Tibial artery (tissue), 4 donors: ENCODE measurements around the gene CHMP5.

Experiments
- DNase-seq, 2 donors: peaks; one replicate each; pipeline ENCODE4 v3.0.0-alpha.2; 2019
- H3K27ac ChIP-seq, 2 donors: fragments of 200-600 bp; sonication (generic) in 1 of 2; 1 replicate in 1 of 2; 2 replicates in 1 of 2; pipeline ENCODE4 v1.5.1; 2018 to 2019; ENCODE audit warnings: mild to moderate bottlenecking in 1 of 2
- H3K27me3 ChIP-seq, 2 donors: fragments of 200-600 bp; sonication (generic) in 1 of 2; one replicate each; pipeline versions ENCODE4 v1.5.1 to v1.6.0; 2016 to 2019
- H3K36me3 ChIP-seq, 3 donors: fragments of 200-600 bp; sonication (generic) in 2 of 3; one replicate each; pipeline ENCODE4 v1.5.1; 2016 to 2019; ENCODE audit warnings: mild to moderate bottlenecking in 2 of 3
- H3K4me1 ChIP-seq, 4 donors: fragments of 200-600 bp; sonication (generic) in 2 of 4; 1 replicate in 3 of 4; 2 replicates in 1 of 4; pipeline ENCODE4 v1.5.1; 2016 to 2019
- H3K4me3 ChIP-seq, 2 donors: fragments of 200-600 bp; sonication (generic) in 1 of 2; 1 replicate in 1 of 2; 2 replicates in 1 of 2; pipeline ENCODE4 v1.5.1; 2018 to 2019; ENCODE audit warnings: mild to moderate bottlenecking in 2 of 2
- H3K9me3 ChIP-seq, 3 donors: fragments of 200-600 bp; sonication (generic) in 1 of 3; one replicate each; pipeline ENCODE4 v1.5.1; 2016 to 2019
- intact Hi-C: fragments of 100-400 bp; cut with DNase I; formaldehyde crosslinking; loops from one replicate; pipeline ENCODE4 v1.15.0; 2023; ENCODE audit warnings: low total_unique reads
- TF ChIP-seq, protein P1 (sequence below), 2 experiments: fragments of 200-600 bp in 1 of 2; fragments of 450-650 bp in 1 of 2; IDR thresholded peaks; one replicate each; pipeline ENCODE4 v1.5.1; 2017 to 2019; ENCODE audit warnings: antibody characterized with exemption in 2 of 2, mild to moderate bottlenecking in 1 of 2, moderate library complexity in 1 of 2

The CHMP5 gene

DNA sequence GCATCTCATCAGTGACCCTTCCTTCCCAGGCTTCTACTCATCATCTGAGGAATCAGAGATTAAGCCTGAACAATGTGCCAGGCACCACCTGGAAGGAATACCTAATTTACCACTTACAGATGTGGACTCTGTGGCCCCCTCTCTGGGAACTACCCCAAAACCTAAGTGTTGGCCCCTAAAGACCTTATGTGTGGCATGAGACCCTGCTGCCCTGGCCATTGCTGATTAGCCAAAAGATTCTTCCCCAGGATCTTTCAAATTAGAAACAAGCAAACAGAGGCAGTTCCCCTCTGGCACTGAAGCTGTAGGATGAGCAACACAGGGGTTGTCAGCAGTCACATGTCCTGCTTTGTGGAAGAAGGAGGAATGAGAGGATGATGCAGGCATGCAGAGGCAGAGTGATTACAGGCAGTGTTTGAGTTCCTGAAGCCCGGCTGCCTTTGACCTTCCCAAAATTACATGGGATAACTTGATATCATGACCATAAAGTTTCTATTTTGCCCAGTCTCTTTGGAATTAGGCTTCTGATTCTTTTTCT, 14.3 kb upstream of the CHMP5 start:
- DNase-seq, result no peak
- no peaks in the 10 kb centered on the region for H3K4me1 ChIP-seq
- peaks cover 22 to 68% (median 31%) of the 10 kb centered on the region in 3 donors for H3K36me3 ChIP-seq
- no peak overlapping the region for H3K4me3 ChIP-seq
- H3K27me3 ChIP-seq, result no peaks in the 10 kb centered on the region
- H3K27ac ChIP-seq, result no peak overlapping the region
- TF ChIP-seq, protein P1, sequence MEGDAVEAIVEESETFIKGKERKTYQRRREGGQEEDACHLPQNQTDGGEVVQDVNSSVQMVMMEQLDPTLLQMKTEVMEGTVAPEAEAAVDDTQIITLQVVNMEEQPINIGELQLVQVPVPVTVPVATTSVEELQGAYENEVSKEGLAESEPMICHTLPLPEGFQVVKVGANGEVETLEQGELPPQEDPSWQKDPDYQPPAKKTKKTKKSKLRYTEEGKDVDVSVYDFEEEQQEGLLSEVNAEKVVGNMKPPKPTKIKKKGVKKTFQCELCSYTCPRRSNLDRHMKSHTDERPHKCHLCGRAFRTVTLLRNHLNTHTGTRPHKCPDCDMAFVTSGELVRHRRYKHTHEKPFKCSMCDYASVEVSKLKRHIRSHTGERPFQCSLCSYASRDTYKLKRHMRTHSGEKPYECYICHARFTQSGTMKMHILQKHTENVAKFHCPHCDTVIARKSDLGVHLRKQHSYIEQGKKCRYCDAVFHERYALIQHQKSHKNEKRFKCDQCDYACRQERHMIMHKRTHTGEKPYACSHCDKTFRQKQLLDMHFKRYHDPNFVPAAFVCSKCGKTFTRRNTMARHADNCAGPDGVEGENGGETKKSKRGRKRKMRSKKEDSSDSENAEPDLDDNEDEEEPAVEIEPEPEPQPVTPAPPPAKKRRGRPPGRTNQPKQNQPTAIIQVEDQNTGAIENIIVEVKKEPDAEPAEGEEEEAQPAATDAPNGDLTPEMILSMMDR (IDR thresholded peaks at IDR 0.05), result no peak
- intact Hi-C loops, result no loop called here
- H3K9me3 ChIP-seq, result no peaks in the 10 kb centered on the region

DNA sequence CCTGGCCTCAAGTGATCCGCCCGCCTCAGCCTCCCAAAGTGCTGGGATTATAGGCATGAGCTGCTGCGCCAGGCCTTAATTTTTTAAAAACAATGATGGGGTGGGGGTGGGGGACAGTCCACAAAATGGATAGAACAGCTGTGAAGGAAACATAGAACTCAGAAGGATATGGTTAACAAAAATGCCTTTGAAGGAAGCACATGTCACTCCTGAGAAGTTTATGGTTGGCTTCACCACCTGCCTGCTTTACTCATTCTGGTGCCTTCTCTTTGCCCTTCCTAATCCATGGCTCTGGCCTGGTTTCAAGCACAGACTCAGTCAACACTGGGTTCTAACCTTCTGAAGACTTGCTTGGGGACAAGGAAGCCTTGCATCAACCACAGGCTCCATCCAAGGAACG, 10.6 kb upstream of the CHMP5 start:
- peaks cover 51 to 91% (median 67%) of the 10 kb centered on the region in 3 donors for H3K36me3 ChIP-seq
- H3K9me3 ChIP-seq, result no peaks in the 10 kb centered on the region
- no peak overlapping the region for H3K4me3 ChIP-seq
- no peak overlapping the region for H3K27ac ChIP-seq
- H3K4me1 ChIP-seq, result no peaks in the 10 kb centered on the region
- no peaks in the 10 kb centered on the region for H3K27me3 ChIP-seq
- intact Hi-C loops, result no loop called here
- DNase-seq, result no peak
- TF ChIP-seq, protein P1 (IDR thresholded peaks at IDR 0.05), result no peak

DNA sequence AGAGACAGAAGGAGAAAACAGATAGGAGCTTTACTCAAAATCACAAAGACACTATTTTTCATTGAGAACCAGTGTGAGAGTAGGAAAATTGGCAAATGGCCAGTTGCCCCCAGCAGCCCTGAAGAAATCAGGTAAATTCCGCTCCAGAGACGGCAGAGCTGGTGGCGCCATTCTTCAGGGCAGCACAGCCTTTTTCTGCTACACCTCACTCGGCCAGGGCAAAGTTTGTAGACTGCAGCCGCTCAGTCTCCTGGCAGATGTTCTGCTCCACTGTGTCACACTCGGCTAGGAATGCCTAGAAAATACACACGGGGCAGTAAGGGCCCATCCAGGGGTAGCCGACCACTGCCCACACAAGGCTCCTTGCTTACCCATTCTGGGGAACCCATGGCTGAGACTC, 9.8 kb upstream of the CHMP5 start:
- Histone ChIP-seq H3K27ac (no peak overlapping the region), H3K36me3 (peaks cover 57 to 99% (median 75%) of the 10 kb centered on the region in 3 donors)
- no peak for DNase-seq

DNA sequence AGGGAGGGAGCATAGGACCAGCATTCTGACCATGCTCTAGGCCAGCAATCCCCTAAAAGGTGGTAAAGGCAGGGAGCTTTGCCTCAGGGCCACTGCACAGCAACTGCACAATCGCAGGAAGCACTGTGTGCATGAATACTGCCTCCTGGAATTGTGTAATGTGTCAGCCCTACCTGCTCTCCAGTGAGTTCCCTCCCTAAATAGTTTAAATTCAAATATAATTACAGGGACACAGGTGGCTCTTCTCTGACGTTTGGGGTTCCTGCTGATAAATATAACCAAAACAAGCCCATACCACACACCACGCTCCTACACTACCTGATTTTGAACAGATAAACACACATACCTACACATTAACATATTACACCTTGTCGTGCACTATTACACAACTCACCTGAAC, 9.4 kb upstream of the CHMP5 start:
- Histone ChIP-seq H3K9me3 (no peaks in the 10 kb centered on the region), H3K27me3 (no peaks in the 10 kb centered on the region), H3K4me1 (no peaks in the 10 kb centered on the region), H3K36me3 (peaks cover 59 to 99% (median 80%) of the 10 kb centered on the region in 3 donors), H3K27ac (no peak overlapping the region), H3K4me3 (no peak overlapping the region)
- TF ChIP-seq, protein P1 (IDR thresholded peaks at IDR 0.05), result no peak
- intact Hi-C loops, result no loop called here
- no peak for DNase-seq

More for the DNA sequence above, 9.8 kb upstream of the CHMP5 start:
- intact Hi-C loops, result no loop called here
- TF ChIP-seq, protein P1 (IDR thresholded peaks at IDR 0.05), result no peak
- Histone ChIP-seq H3K9me3 (no peaks in the 10 kb centered on the region), H3K27me3 (no peaks in the 10 kb centered on the region), H3K4me1 (no peaks in the 10 kb centered on the region), H3K4me3 (no peak overlapping the region)

DNA sequence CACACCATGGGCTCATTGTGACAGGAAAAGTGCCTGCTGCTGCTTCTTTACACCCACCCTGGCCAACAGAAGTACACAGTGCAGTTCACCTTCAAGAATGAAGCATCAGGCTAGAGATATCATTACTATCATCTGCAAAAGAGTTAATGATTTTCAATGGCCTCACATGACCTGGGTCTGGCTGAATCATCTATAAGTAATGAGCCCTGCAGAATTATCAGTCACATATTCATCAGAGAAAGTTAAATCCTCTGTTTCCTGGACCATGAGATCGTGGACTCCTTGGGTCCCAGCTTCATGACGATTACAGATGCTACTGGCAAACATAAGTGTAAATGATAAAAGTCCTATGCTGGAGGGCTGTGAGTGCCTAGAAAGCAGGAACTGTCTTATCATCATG, 8.6 kb upstream of the CHMP5 start:
- TF ChIP-seq, protein P1 (IDR thresholded peaks at IDR 0.05), result no peak
- intact Hi-C loops, result no loop called here
- H3K27ac ChIP-seq, result no peak overlapping the region
- H3K4me3 ChIP-seq, result no peak overlapping the region
- no peak for DNase-seq
- H3K9me3 ChIP-seq, result no peaks in the 10 kb centered on the region
- peaks cover 67 to 99% (median 88%) of the 10 kb centered on the region in 3 donors for H3K36me3 ChIP-seq
- no peaks in the 10 kb centered on the region for H3K27me3 ChIP-seq
- H3K4me1 ChIP-seq, result no peaks in the 10 kb centered on the region

DNA sequence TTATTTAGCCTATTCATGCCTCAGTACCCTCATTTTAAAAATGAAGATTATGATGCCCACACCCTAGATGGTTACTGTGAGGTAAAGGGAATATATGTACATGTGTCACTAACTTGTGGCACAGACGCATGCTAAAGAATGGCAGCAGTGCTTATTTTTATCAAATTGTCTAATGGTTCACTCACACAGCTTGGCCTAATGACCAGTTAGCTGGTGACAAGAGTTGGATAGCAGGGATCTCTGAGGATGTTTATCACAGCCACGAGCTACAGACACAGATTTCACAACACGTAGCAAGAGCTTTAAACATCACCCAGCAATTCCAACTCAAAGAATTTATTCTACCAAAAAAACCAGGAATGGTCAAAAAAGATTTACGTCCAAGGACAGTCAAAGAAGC, 7.6 kb upstream of the CHMP5 start:
- no peak overlapping the region for H3K27ac ChIP-seq
- H3K9me3 ChIP-seq, result no peaks in the 10 kb centered on the region
- no peaks in the 10 kb centered on the region for H3K27me3 ChIP-seq
- H3K36me3 ChIP-seq, result peaks cover 74 to 99% (median 95%) of the 10 kb centered on the region in 3 donors
- no peak overlapping the region for H3K4me3 ChIP-seq
- peaks cover 0 to under 1% (median 0%) of the 10 kb centered on the region in 4 donors for H3K4me1 ChIP-seq
- intact Hi-C loops, result no loop called here
- TF ChIP-seq, protein P1 (IDR thresholded peaks at IDR 0.05), result no peak
- no peak for DNase-seq
